HCT116 (cell line): ENCODE data around the gene FMN1. TPM values are rescaled to one million over a fixed set of nuclear protein-coding genes. Genes with fewer than 3 reads are reported as not detected.

Experiments used
- ATAC-seq: fragments of 200-7000 bp; cut with Tn5 transposase; 2 replicates; pipeline ENCODE4 v1.9.1; 2020; ENCODE audit warnings: mild to moderate bottlenecking, moderate library complexity
- BruUV-seq: library from RNA; stranded (reverse); fragments of 400-500 nt; replicated peaks from 2 replicates; lab custom pipeline; 2021; lab: Mats Ljungman, UMichigan
- CTCF ChIA-PET: fragments of 300-600 bp; sonication (Branson Sonifier 250); formaldehyde crosslinking; loops from one replicate; lab custom pipeline; 2021; ENCODE audit warnings: antibody characterized with exemption; lab: Charles Lee
- POLR2A ChIA-PET: fragments of 300-600, 350-600 bp; sonication (Branson Sonifier 250); formaldehyde crosslinking; loops from one replicate; lab custom pipeline; 2021; ENCODE audit warnings: antibody characterized with exemption; lab: Charles Lee
- RAD21 ChIA-PET, 2 experiments: fragments of 300-600 bp; sonication (Branson Sonifier 250); formaldehyde crosslinking; loops; one replicate each; lab custom pipeline; 2023; ENCODE audit warnings: low total read pairs in 2 of 2; ENCODE audit not compliant: uncharacterized antibody in 2 of 2, unreplicated experiment in 2 of 2, low non-redundant PET in 1 of 2; lab: Charles Lee
- DNase-seq: peaks from one replicate; pipeline ENCODE4 v3.0.0-alpha.2; 2010; ENCODE audit warnings: low read depth, low spot score
- H2AFZ ChIP-seq: fragments of 200-600 bp; shearing (Covaris generic), sonication (generic); 2 replicates; pipeline ENCODE4 v1.6.1; 2017; ENCODE audit warnings: low read depth, mixed run types, mixed read lengths, antibody characterized with exemption, low read length; ENCODE audit not compliant: poor library complexity, severe bottlenecking
- H3K27ac ChIP-seq: 2 replicates; pipeline ENCODE4 v1.5.1; 2012; ENCODE audit warnings: low read depth, low read length
- H3K27me3 ChIP-seq: fragments of 200-600 bp; sonication (generic); 2 replicates; pipeline ENCODE4 v1.6.1; 2016; ENCODE audit warnings: mixed run types, low read length, mixed read lengths; ENCODE audit not compliant: insufficient read depth
- H3K36me3 ChIP-seq, 2 experiments: fragments of 200-500 bp in 1 of 2; fragments of 200-600 bp in 1 of 2; sonication (Bioruptor generic) in 1 of 2; sonication (generic) in 1 of 2; 2 replicates each; pipeline versions ENCODE4 v1.5.1 to v1.6.1; 2014 to 2016; ENCODE audit warnings: low read length in 2 of 2, inconsistent platforms in 1 of 2, mixed read lengths in 1 of 2, mixed run types in 1 of 2; ENCODE audit not compliant: insufficient read depth in 2 of 2, control insufficient read depth in 1 of 2
- H3K4me1 ChIP-seq, 2 experiments: fragments of 200-600 bp in 1 of 2; sonication (generic) in 1 of 2; 2 replicates each; pipeline versions ENCODE4 v1.5.1 to v1.6.1; 2012 to 2017; ENCODE audit warnings: low read length in 2 of 2, inconsistent platforms in 1 of 2, mild to moderate bottlenecking in 1 of 2, mixed read lengths in 1 of 2, mixed run types in 1 of 2, moderate library complexity in 1 of 2; ENCODE audit not compliant: insufficient read depth in 2 of 2, control insufficient read depth in 1 of 2
- H3K4me2 ChIP-seq: fragments of 200-600 bp; sonication (generic); 2 replicates; pipeline ENCODE4 v1.6.1; 2017; ENCODE audit warnings: mixed run types, low read length, mixed read lengths
- H3K4me3 ChIP-seq, 2 experiments: fragments of 200-600 bp in 1 of 2; sonication (generic) in 1 of 2; replicated peaks in 1 of 2; 2 replicates each; pipeline ENCODE4 v1.5.1; 2011 to 2016; ENCODE audit warnings: low read length in 2 of 2, control low read depth in 1 of 2, low read depth in 1 of 2, mild to moderate bottlenecking in 1 of 2, mixed read lengths in 1 of 2, mixed run types in 1 of 2
- H3K79me2 ChIP-seq: fragments of 200-600 bp; sonication (generic); 2 replicates; pipeline ENCODE4 v1.6.1; 2017; ENCODE audit warnings: mild to moderate bottlenecking, mixed run types, low read length, moderate library complexity, mixed read lengths; ENCODE audit not compliant: insufficient read depth
- H3K9ac ChIP-seq: fragments of 200-600 bp; sonication (generic); 2 replicates; pipeline ENCODE4 v1.6.1; 2016; ENCODE audit warnings: low read length, mixed read lengths
- H3K9me2 ChIP-seq: fragments of 200-600 bp; sonication (generic), shearing (Covaris generic); 2 replicates; pipeline ENCODE4 v1.6.1; 2017; ENCODE audit warnings: mixed run types, mild to moderate bottlenecking, moderate library complexity; ENCODE audit not compliant: insufficient read depth
- H3K9me3 ChIP-seq, 2 experiments: fragments of 200-500 bp in 1 of 2; fragments of 200-600 bp in 1 of 2; sonication (Bioruptor generic) in 1 of 2; sonication (generic) in 1 of 2; 2 replicates each; pipeline ENCODE4 v1.6.1; 2014 to 2017; ENCODE audit warnings: low read length in 2 of 2, mixed read lengths in 2 of 2, inconsistent platforms in 1 of 2, low read depth in 1 of 2, mild to moderate bottlenecking in 1 of 2, mixed run types in 1 of 2, moderate library complexity in 1 of 2; ENCODE audit not compliant: control insufficient read depth in 1 of 2, insufficient read depth in 1 of 2
- H4K20me1 ChIP-seq: fragments of 200-600 bp; sonication (generic), shearing (Covaris generic); 2 replicates; pipeline ENCODE4 v1.6.1; 2017; ENCODE audit warnings: mixed run types, mild to moderate bottlenecking, moderate library complexity; ENCODE audit not compliant: insufficient read depth
- CBX3 ChIP-seq: IDR thresholded peaks from 2 replicates; pipeline ENCODE4 v1.6.1; 2012; ENCODE audit warnings: low read depth
- CTCF ChIP-seq, 3 experiments: fragments of 200-600 bp in 1 of 3; sonication (generic) in 1 of 3; IDR thresholded peaks in 2 of 3; conservative IDR thresholded peaks in 1 of 3; 2 replicates each; pipeline ENCODE4 v1.5.1; 2012 to 2017; ENCODE audit warnings: low read depth in 2 of 3, low read length in 2 of 3, antibody characterized with exemption in 1 of 3, borderline replicate concordance in 1 of 3, control low read depth in 1 of 3, mild to moderate bottlenecking in 1 of 3, mixed read lengths in 1 of 3, mixed run types in 1 of 3, moderate library complexity in 1 of 3; ENCODE audit not compliant: insufficient read depth in 1 of 3
- EGR1 ChIP-seq: IDR thresholded peaks from 2 replicates; pipeline ENCODE4 v1.6.1; 2012; ENCODE audit warnings: low read depth
- ELF1 ChIP-seq: IDR thresholded peaks from 2 replicates; pipeline ENCODE4 v1.6.1; 2012; ENCODE audit warnings: low read depth, borderline replicate concordance
- EZH2 ChIP-seq: fragments of 200-600 bp; sonication (generic); IDR thresholded peaks from 2 replicates; pipeline ENCODE4 v1.6.1; 2017; ENCODE audit warnings: antibody characterized with exemption, mixed run types
- FOSL1 ChIP-seq: IDR thresholded peaks from 2 replicates; pipeline ENCODE4 v1.6.1; 2012; ENCODE audit warnings: low read depth
- JUND ChIP-seq: IDR thresholded peaks from 2 replicates; pipeline ENCODE4 v1.6.1; 2012
- MAX ChIP-seq: IDR thresholded peaks from 2 replicates; pipeline ENCODE4 v1.6.1; 2012
- POLR2AphosphoS5 ChIP-seq: IDR thresholded peaks from 2 replicates; pipeline ENCODE4 v1.6.1; 2011; ENCODE audit warnings: mild to moderate bottlenecking, low read depth, low read length, moderate library complexity
- RAD21 ChIP-seq: IDR thresholded peaks from 2 replicates; pipeline ENCODE4 v1.6.1; 2012; ENCODE audit warnings: low read depth, mild to moderate bottlenecking
- SIN3A ChIP-seq: IDR thresholded peaks from 2 replicates; pipeline ENCODE4 v1.6.1; 2012; ENCODE audit warnings: low read depth
- SP1 ChIP-seq: IDR thresholded peaks from 2 replicates; pipeline ENCODE4 v1.6.1; 2012; ENCODE audit warnings: low read depth
- TCF7L2 ChIP-seq: IDR thresholded peaks from 2 replicates; pipeline ENCODE4 v1.7.0; 2011; ENCODE audit warnings: borderline replicate concordance, inconsistent platforms; ENCODE audit not compliant: insufficient read depth, insufficient read length; ENCODE audit errors: extremely low read depth
- ZFX ChIP-seq: fragments of 450-650 bp; IDR thresholded peaks from 2 replicates; pipeline ENCODE4 v1.6.1; 2017
- ZNF274 ChIP-seq: fragments of 200-500 bp; sonication (Bioruptor generic); IDR thresholded peaks from 2 replicates; pipeline ENCODE4 v1.6.1; 2014; ENCODE audit warnings: mild to moderate bottlenecking, low read depth, low read length, inconsistent platforms
- intact Hi-C: fragments of 100-400 bp; cut with micrococcal nuclease; formaldehyde crosslinking; loops from 2 replicates; pipeline ENCODE4 v1.10.0; 2022
- total RNA-seq: library from RNA; stranded (reverse); gene quantifications from one replicate; pipeline ENCODE4 v1.2.1, GENCODE V29; 2021; ENCODE audit not compliant: unreplicated experiment

The FMN1 gene
- total RNA-seq, 1 experiment from 2014 or later: 0.39 TPM

DNA sequence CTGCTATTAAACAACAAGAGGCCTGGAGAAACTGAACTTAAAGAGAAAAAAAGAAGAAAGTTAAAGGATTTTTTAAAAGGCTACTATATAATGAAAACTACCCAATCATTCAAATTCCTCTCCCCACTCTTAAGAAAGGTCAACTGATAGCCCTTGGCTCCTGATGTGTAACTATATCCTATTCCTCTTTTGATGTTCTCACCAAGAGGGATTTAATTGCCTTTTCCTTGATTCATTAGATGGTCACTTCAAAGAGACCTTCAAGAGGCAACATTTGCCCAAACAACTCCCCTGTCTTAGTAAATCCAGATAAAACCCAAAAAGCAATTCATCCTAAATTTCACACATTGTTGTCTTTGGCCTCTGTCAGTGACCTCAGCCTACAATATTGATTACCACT, 86.0 kb downstream of the FMN1 start:
- intact Hi-C loops: no loop called here
- Histone ChIP-seq H3K9me2 (no peaks in the 10 kb centered on the region), H3K4me3 (no peak overlapping the region), H3K79me2 (no peaks in the 10 kb centered on the region), H3K4me2 (no peak overlapping the region), H3K9ac (no peak overlapping the region), H3K4me1 (peaks cover 0 to 9% of the 10 kb centered on the region in 2 experiments; a peak in 2 of 4 replicates), H2AFZ (no peak overlapping the region), H3K27me3 (no peaks in the 10 kb centered on the region), H3K27ac (no peak overlapping the region), H4K20me1 (no peaks in the 10 kb centered on the region), H3K9me3 (no peaks in the 10 kb centered on the region), H3K36me3 (no peaks in the 10 kb centered on the region)
- DNase-seq (no peak), ATAC-seq (no peak)
- TF ChIP-seq SP1 (no peak), CTCF (IDR thresholded peaks at IDR 0.05 in 2 of 3, conservative IDR thresholded peaks at IDR 0.05 in 1 of 3; ENCODE audit: borderline replicate concordance in 1 of 3, insufficient read depth in 1 of 3, low read depth in 2 of 3, low read length in 2 of 3) (no peak), ELF1 (no peak), SIN3A (no peak), EZH2 (no peak)
- ChIA-PET POLR2A (no interaction called here), CTCF (no interaction called here), RAD21 (no interaction called here)
- BruUV-seq: no TSS peak

- Histone ChIP-seq H3K79me2 (no peaks in the 10 kb centered on the region), H4K20me1 (no peaks in the 10 kb centered on the region), H3K27me3 (no peaks in the 10 kb centered on the region), H2AFZ (no peak overlapping the region), H3K4me3 (no peak overlapping the region), H3K9ac (no peak overlapping the region), H3K27ac (no peak overlapping the region), H3K9me3 (no peaks in the 10 kb centered on the region), H3K9me2 (no peaks in the 10 kb centered on the region), H3K4me1 (peaks cover 0 to 9% of the 10 kb centered on the region in 2 experiments; a peak in 2 of 4 replicates), H3K36me3 (no peaks in the 10 kb centered on the region), H3K4me2 (no peak overlapping the region)
- CTCF ChIA-PET: no interaction called here
- BruUV-seq: no TSS peak
- POLR2A ChIA-PET: no interaction called here
- intact Hi-C loops: no loop called here
- DNase-seq: no peak
- ATAC-seq: no peak
- RAD21 ChIA-PET: no interaction called here
- no peak for TF ChIP-seq CTCF (IDR thresholded peaks at IDR 0.05 in 2 of 3, conservative IDR thresholded peaks at IDR 0.05 in 1 of 3; ENCODE audit: borderline replicate concordance in 1 of 3, insufficient read depth in 1 of 3, low read depth in 2 of 3, low read length in 2 of 3)
- no peak for TF ChIP-seq SIN3A
- TF ChIP-seq ZFX: no peak
- no peak for TF ChIP-seq JUND
- no peak for TF ChIP-seq TCF7L2
- TF ChIP-seq FOSL1: no peak
- no peak for TF ChIP-seq ZNF274
- no peak for TF ChIP-seq POLR2AphosphoS5
- TF ChIP-seq EGR1: no peak
- no peak for TF ChIP-seq MAX
- TF ChIP-seq CBX3: no peak
- no peak for TF ChIP-seq RAD21
Measured at GRCh38 chr15:33107950-33108349, 86.6 kb downstream of the FMN1 start.
